Neural progenitor cell (in vitro differentiated cells): ENCODE measurements around the gene SPDYE4.

Experiments used
- CTCF ChIP-seq: fragments of 200-600 bp; sonication (generic); IDR thresholded peaks from 2 replicates; pipeline ENCODE4 v1.5.1; 2017; ENCODE audit warnings: antibody characterized with exemption, mild to moderate bottlenecking
- EZH2 ChIP-seq: fragments of 200-600 bp; sonication (generic); IDR thresholded peaks from 2 replicates; pipeline ENCODE4 v1.6.1; 2017; ENCODE audit warnings: antibody characterized with exemption, mild to moderate bottlenecking, moderate library complexity
- EZH2phosphoT487 ChIP-seq: fragments of 200-600 bp; sonication (generic); IDR thresholded peaks from 2 replicates; pipeline ENCODE4 v1.6.1; 2017; ENCODE audit warnings: antibody characterized with exemption

- TF ChIP-seq EZH2: no peak
- TF ChIP-seq CTCF: no peak
- TF ChIP-seq EZH2phosphoT487: no peak
Observed at GRCh38 chr17:8739097-8739496, 19.2 kb downstream of the SPDYE4 start.
